B cell (primary cell): ENCODE measurements around the gene MON1A. TPM values are rescaled to one million over a fixed set of nuclear protein-coding genes. Genes with fewer than 3 reads are reported as not detected.

ENCODE experiments used
- ATAC-seq: fragments of 200-7000 bp; cut with Tn5 transposase; one replicate; pipeline ENCODE4 v1.10.0; 2021; ENCODE audit warnings: low read depth, mild to moderate bottlenecking, moderate number of reproducible peaks, moderate library complexity
- CTCF ChIA-PET: fragments of 350-600 bp; sonication (Branson Sonifier 250); formaldehyde crosslinking; loops from one replicate; lab custom pipeline; 2021; ENCODE audit warnings: antibody characterized with exemption, inconsistent platforms; lab: Charles Lee
- POLR2A ChIA-PET: fragments of 350-600 bp; sonication (Branson Sonifier 250); formaldehyde crosslinking; loops from one replicate; lab custom pipeline; 2021; ENCODE audit warnings: antibody characterized with exemption; lab: Charles Lee
- DNase-seq: peaks from one replicate; pipeline ENCODE4 v3.0.0; 2013
- H2AFZ ChIP-seq: 2 replicates; pipeline ENCODE4 v1.6.1; 2012; ENCODE audit warnings: mild to moderate bottlenecking, low read depth, low read length; ENCODE audit not compliant: insufficient read depth, poor library complexity, severe bottlenecking
- H3K27ac ChIP-seq, 2 donors: 1 replicate in 1 of 2; 2 replicates in 1 of 2; pipeline ENCODE4 v1.5.1; 2012 to 2013; ENCODE audit warnings: low read length in 2 of 2, mild to moderate bottlenecking in 2 of 2, moderate library complexity in 1 of 2
- H3K27me3 ChIP-seq, 4 experiments: fragments of 200-600 bp in 1 of 4; sonication (generic) in 1 of 4; replicated peaks in 1 of 4; 1 replicate in 2 of 4; 2 replicates in 2 of 4; pipeline versions ENCODE4 v1.6.1 to v1.7.0; 2013 to 2016; ENCODE audit warnings: low read length in 3 of 4, mild to moderate bottlenecking in 2 of 4, mixed read lengths in 1 of 4, moderate library complexity in 1 of 4; ENCODE audit not compliant: insufficient read depth in 4 of 4, control insufficient read depth in 3 of 4; ENCODE audit errors: control extremely low read depth in 1 of 4
- H3K36me3 ChIP-seq, 2 experiments: replicated peaks in 1 of 2; 1 replicate in 1 of 2; 2 replicates in 1 of 2; pipeline versions ENCODE4 v1.6.1 to v1.7.1; 2013; ENCODE audit warnings: low read length in 1 of 2; ENCODE audit not compliant: insufficient read depth in 2 of 2, control insufficient read depth in 1 of 2; ENCODE audit errors: control extremely low read depth in 1 of 2, extremely low read depth in 1 of 2
- H3K4me1 ChIP-seq, 2 donors: fragments of 200-600 bp in 1 of 2; sonication (generic) in 1 of 2; 1 replicate in 1 of 2; 2 replicates in 1 of 2; pipeline versions ENCODE4 v1.5.1 to v1.6.1; 2013 to 2017; ENCODE audit warnings: low read length in 2 of 2; ENCODE audit not compliant: control insufficient read depth in 2 of 2, insufficient read depth in 2 of 2
- H3K4me2 ChIP-seq: replicated peaks from 2 replicates; pipeline ENCODE3; 2012; ENCODE audit warnings: mild to moderate bottlenecking, low read depth, low read length; ENCODE audit not compliant: poor library complexity, severe bottlenecking
- H3K4me3 ChIP-seq, 5 experiments: fragments of 200-600 bp in 1 of 5; sonication (generic) in 1 of 5; 1 replicate in 3 of 5; 2 replicates in 2 of 5; pipeline versions ENCODE4 v1.5.1 to v1.7.0; 2011 to 2016; ENCODE audit warnings: low read length in 4 of 5, mild to moderate bottlenecking in 4 of 5, low read depth in 2 of 5, control low read depth in 1 of 5, moderate library complexity in 1 of 5; ENCODE audit not compliant: insufficient read depth in 1 of 5; ENCODE audit errors: control extremely low read depth in 1 of 5, extremely low read depth in 1 of 5
- H3K79me2 ChIP-seq: fragments of 200-600 bp; sonication (generic); one replicate; pipeline ENCODE4 v1.6.0; 2016; ENCODE audit warnings: low read length; ENCODE audit not compliant: control insufficient read depth, insufficient read depth
- H3K9ac ChIP-seq: fragments of 200-600 bp; sonication (generic); 2 replicates; pipeline ENCODE4 v1.6.1; 2017; ENCODE audit warnings: mild to moderate bottlenecking, low read length, moderate library complexity
- H3K9me3 ChIP-seq, 3 donors: one replicate each; pipeline versions ENCODE4 v1.6.1 to v1.7.1; 2013; ENCODE audit warnings: low read length in 2 of 3; ENCODE audit not compliant: control insufficient read depth in 2 of 3, insufficient read depth in 1 of 3; ENCODE audit errors: control extremely low read depth in 1 of 3
- H4K20me1 ChIP-seq: 2 replicates; pipeline ENCODE4 v1.6.0; 2012; ENCODE audit warnings: mild to moderate bottlenecking, low read length; ENCODE audit not compliant: insufficient read depth, control insufficient read depth, poor library complexity, severe bottlenecking
- H3K27ac Mint-ChIP-seq: one replicate; pipeline ENCODE4 v1.8.0; 2021; ENCODE audit warnings: mixed read lengths
- H3K27me3 Mint-ChIP-seq: one replicate; pipeline ENCODE4 v1.8.0; 2021; ENCODE audit warnings: mixed read lengths
- H3K4me1 Mint-ChIP-seq: one replicate; pipeline ENCODE4 v1.8.0; 2021; ENCODE audit warnings: mixed read lengths
- H3K4me3 Mint-ChIP-seq: one replicate; pipeline ENCODE4 v1.8.0; 2021; ENCODE audit warnings: mixed read lengths
- H3K9me3 Mint-ChIP-seq: one replicate; pipeline ENCODE4 v1.8.0; 2022; ENCODE audit warnings: mixed read lengths; ENCODE audit not compliant: insufficient read depth
- EZH2 ChIP-seq: IDR thresholded peaks from 2 replicates; pipeline ENCODE4 v1.6.1; 2012; ENCODE audit warnings: borderline replicate concordance, low read depth, mild to moderate bottlenecking, moderate library complexity, low read length; ENCODE audit not compliant: insufficient read depth, poor library complexity, severe bottlenecking
- WGBS: methylation state at CpG from one replicate; pipeline ENCODE4 v1.1.5; 2013; ENCODE audit warnings: missing lambda C conversion rate; ENCODE audit not compliant: insufficient coverage; 5-methylcytosine and 5-hydroxymethylcytosine counted together
- intact Hi-C: fragments of 100-400 bp; cut with micrococcal nuclease; formaldehyde crosslinking; loops from one replicate; pipeline ENCODE4 v1.10.0; 2022
- polyA plus RNA-seq: library from polyadenylated mRNA; depleted of rRNA; stranded (reverse); fragments of >200 nt; gene quantifications from 2 replicates; pipeline ENCODE4 v1.2.3, GENCODE V29; 2012
- total RNA-seq, 2 donors: library from RNA; stranded (reverse); fragments of 120-200 nt in 1 of 2; gene quantifications; 1 replicate in 1 of 2; 2 replicates in 1 of 2; pipeline versions ENCODE4 v1.2.3 to v1.2.4, GENCODE V29; 2013 to 2022
- TF ChIP-seq, protein P1 (sequence below): fragments of 200-600 bp; IDR thresholded peaks from one replicate; pipeline ENCODE4 v1.8.0; 2022; ENCODE audit warnings: antibody characterized with exemption, mild to moderate bottlenecking

Gene MON1A
- total and polyA plus RNA-seq, 2 donors (not counting 1 experiment from before 2014, with no cell fraction given) = 6.6 to 8.9 TPM

DNA sequence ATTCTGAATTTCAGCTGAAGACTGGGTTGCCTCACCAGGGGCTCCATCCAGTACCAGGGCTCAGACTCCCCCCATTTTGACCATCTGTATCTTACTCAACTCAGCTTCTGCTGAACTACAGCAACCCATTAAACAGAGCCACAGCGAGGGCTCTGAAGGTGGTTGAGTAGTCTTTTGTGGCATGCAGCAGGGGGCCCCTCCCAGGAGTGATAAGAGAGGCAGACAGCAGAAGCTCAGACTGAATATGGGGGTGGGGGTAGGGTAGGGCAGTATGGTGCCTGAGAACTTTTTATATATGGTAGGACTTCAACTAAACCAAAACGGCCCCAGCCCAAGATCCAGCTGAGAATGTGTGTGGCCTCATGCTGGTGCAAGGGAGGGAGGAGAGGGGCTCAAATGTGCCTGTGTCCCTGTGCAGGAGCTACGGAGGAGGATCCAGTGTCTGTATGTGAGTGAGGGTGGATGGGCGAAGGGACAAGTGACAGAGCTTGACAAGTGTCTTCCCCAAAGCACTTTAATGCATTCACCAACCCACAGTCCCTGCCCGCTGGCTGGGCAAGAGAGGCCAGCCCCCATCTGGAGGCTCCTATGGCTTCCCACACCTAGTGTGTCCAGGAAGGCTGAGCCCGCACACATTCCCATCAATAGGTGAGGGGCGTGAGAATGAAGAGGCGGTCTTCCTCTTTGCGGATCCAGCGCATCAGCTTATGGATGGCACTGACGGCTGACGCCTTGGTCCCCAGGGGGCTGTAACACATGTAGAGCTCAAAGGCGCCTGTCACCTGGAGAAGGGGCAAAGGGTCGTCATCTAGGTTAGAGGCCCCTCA, 21.0 kb downstream of the MON1A start:
- H3K36me3 ChIP-seq = peaks cover 0 to 6% of the 10 kb centered on the region in 2 experiments
- DNase-seq (no peak), ATAC-seq (no peak)
- no peaks in the 10 kb centered on the region for H3K79me2 ChIP-seq
- H3K27ac Mint-ChIP-seq = no peak overlapping the region
- TF ChIP-seq EZH2 = no peak
- TF ChIP-seq, protein P1, sequence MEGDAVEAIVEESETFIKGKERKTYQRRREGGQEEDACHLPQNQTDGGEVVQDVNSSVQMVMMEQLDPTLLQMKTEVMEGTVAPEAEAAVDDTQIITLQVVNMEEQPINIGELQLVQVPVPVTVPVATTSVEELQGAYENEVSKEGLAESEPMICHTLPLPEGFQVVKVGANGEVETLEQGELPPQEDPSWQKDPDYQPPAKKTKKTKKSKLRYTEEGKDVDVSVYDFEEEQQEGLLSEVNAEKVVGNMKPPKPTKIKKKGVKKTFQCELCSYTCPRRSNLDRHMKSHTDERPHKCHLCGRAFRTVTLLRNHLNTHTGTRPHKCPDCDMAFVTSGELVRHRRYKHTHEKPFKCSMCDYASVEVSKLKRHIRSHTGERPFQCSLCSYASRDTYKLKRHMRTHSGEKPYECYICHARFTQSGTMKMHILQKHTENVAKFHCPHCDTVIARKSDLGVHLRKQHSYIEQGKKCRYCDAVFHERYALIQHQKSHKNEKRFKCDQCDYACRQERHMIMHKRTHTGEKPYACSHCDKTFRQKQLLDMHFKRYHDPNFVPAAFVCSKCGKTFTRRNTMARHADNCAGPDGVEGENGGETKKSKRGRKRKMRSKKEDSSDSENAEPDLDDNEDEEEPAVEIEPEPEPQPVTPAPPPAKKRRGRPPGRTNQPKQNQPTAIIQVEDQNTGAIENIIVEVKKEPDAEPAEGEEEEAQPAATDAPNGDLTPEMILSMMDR = no peak
- no peak overlapping the region for H3K4me3 ChIP-seq
- H3K27me3 ChIP-seq = no peaks in the 10 kb centered on the region
- H3K27ac ChIP-seq = no peak overlapping the region
- intact Hi-C loops = no loop called here
- ChIA-PET POLR2A (interaction anchor here (0.6 kb wide), 1 partner anchor 605 kb away, joined by 8 read pairs; no protein-coding TSS in a partner anchor), CTCF (interaction anchor here (1.0 to 1.5 kb wide), 2 partner anchors 67 to 121 kb away, joined by 3 to 5 read pairs; no protein-coding TSS in a partner anchor)
- H3K4me1 Mint-ChIP-seq = peaks cover 26% of the 10 kb centered on the region
- H2AFZ ChIP-seq = no peak overlapping the region
- no peak overlapping the region for H3K4me2 ChIP-seq
- 98% methylated on average over 10 of the region's 14 CpGs for WGBS
- H3K4me1 ChIP-seq = peaks cover 14 to 31% of the 10 kb centered on the region in 2 donors
- H3K9ac ChIP-seq = no peak overlapping the region
- H3K27me3 Mint-ChIP-seq = no peaks in the 10 kb centered on the region
- no peak overlapping the region for H3K4me3 Mint-ChIP-seq
- H3K9me3 Mint-ChIP-seq = no peaks in the 10 kb centered on the region
- peaks cover 0 to under 1% (median 0%) of the 10 kb centered on the region in 3 donors for H3K9me3 ChIP-seq
- H4K20me1 ChIP-seq = no peaks in the 10 kb centered on the region
